IMR-90 (cell line): ENCODE data around the gene CDK18. TPM values are rescaled to one million over a fixed set of nuclear protein-coding genes. Genes with fewer than 3 reads are reported as not detected.
A peak's percentile ranks its signal among the peaks of the same experiment; 100 is the strongest.

Source experiments
- ATAC-seq: fragments of 200-7000 bp; cut with Tn5 transposase; 2 replicates; pipeline ENCODE4 v1.9.1; 2020; ENCODE audit warnings: low read depth, mild to moderate bottlenecking, moderate library complexity
- BruUV-seq: library from RNA; stranded (reverse); fragments of 400-500 nt; replicated peaks from 2 replicates; lab custom pipeline; 2021; lab: Mats Ljungman, UMichigan
- CTCF ChIA-PET: fragments of 300-600 bp; formaldehyde crosslinking; extraction: SDS; loops from one replicate; lab custom pipeline; 2021; ENCODE audit warnings: antibody characterized with exemption; lab: Yijun Ruan, JAX
- POLR2A ChIA-PET: fragments of 300-600 bp; sonication (Branson Sonifier 250); formaldehyde crosslinking; loops from one replicate; lab custom pipeline; 2022; ENCODE audit warnings: antibody characterized with exemption; ENCODE audit not compliant: unreplicated experiment; lab: Charles Lee
- DNase-seq: peaks from one replicate; pipeline ENCODE4 v3.0.0; 2013
- H2AFZ ChIP-seq: replicated peaks from 2 replicates; pipeline ENCODE3; 2013; ENCODE audit warnings: low read length, mild to moderate bottlenecking; ENCODE audit not compliant: poor library complexity
- H2AK5ac ChIP-seq: 2 replicates; pipeline ENCODE4 v1.6.1; 2013; ENCODE audit warnings: low read depth, low read length, inconsistent platforms
- H2AK9ac ChIP-seq: replicated peaks from 2 replicates; pipeline ENCODE3; 2013; ENCODE audit warnings: mild to moderate bottlenecking, low read depth, low read length, moderate library complexity; ENCODE audit not compliant: poor library complexity
- H2BK120ac ChIP-seq: 2 replicates; pipeline ENCODE4 v1.6.1; 2013; ENCODE audit warnings: low read depth, low read length, inconsistent platforms
- H2BK15ac ChIP-seq: 3 replicates; pipeline ENCODE4 v1.6.1; 2013; ENCODE audit warnings: low read depth, low read length, inconsistent platforms
- H2BK20ac ChIP-seq: 2 replicates; pipeline ENCODE4 v1.6.1; 2013; ENCODE audit warnings: low read depth, mild to moderate bottlenecking, inconsistent platforms, low read length, moderate library complexity
- H2BK5ac ChIP-seq: 2 replicates; pipeline ENCODE4 v1.6.1; 2013; ENCODE audit warnings: mild to moderate bottlenecking, low read depth, low read length, inconsistent platforms; ENCODE audit not compliant: poor library complexity, severe bottlenecking
- H3K14ac ChIP-seq: replicated peaks from 2 replicates; pipeline ENCODE4 v1.6.1; 2013; ENCODE audit warnings: low read depth, low read length, inconsistent platforms
- H3K18ac ChIP-seq: 2 replicates; pipeline ENCODE4 v1.6.1; 2013; ENCODE audit warnings: low read depth, low read length, control low read depth
- H3K23ac ChIP-seq: 2 replicates; pipeline ENCODE4 v1.6.1; 2013; ENCODE audit warnings: low read depth, low read length, inconsistent platforms
- H3K27ac ChIP-seq: 2 replicates; pipeline ENCODE4 v1.5.1; 2013; ENCODE audit warnings: mild to moderate bottlenecking, control low read depth, low read length; ENCODE audit not compliant: insufficient read depth
- H3K27me3 ChIP-seq: 2 replicates; pipeline ENCODE4 v1.6.1; 2013; ENCODE audit warnings: low read length; ENCODE audit not compliant: control insufficient read depth, insufficient read depth
- H3K36me3 ChIP-seq: 2 replicates; pipeline ENCODE4 v1.6.1; 2013; ENCODE audit warnings: low read length, mixed read lengths; ENCODE audit not compliant: control insufficient read depth, insufficient read depth
- H3K4ac ChIP-seq: 2 replicates; pipeline ENCODE4 v1.6.1; 2013; ENCODE audit warnings: low read depth, low read length, inconsistent platforms
- H3K4me1 ChIP-seq: 2 replicates; pipeline ENCODE4 v1.6.1; 2013; ENCODE audit warnings: low read length, mixed read lengths; ENCODE audit not compliant: control insufficient read depth, insufficient read depth
- H3K4me2 ChIP-seq: 2 replicates; pipeline ENCODE4 v1.6.1; 2013; ENCODE audit warnings: low read depth, mild to moderate bottlenecking, control low read depth, low read length, moderate library complexity
- H3K4me3 ChIP-seq: 2 replicates; pipeline ENCODE4 v1.5.1; 2013; ENCODE audit warnings: low read depth, mild to moderate bottlenecking, control low read depth, low read length, moderate library complexity; ENCODE audit not compliant: insufficient read depth
- H3K56ac ChIP-seq: 2 replicates; pipeline ENCODE4 v1.6.1; 2013; ENCODE audit warnings: low read length, inconsistent platforms; ENCODE audit not compliant: insufficient read depth; ENCODE audit errors: extremely low read depth
- H3K79me1 ChIP-seq, 2 experiments: 2 replicates each; pipeline ENCODE4 v1.6.1; 2013; ENCODE audit warnings: low read length in 2 of 2, inconsistent platforms in 1 of 2, low read depth in 1 of 2
- H3K9ac ChIP-seq: 2 replicates; pipeline ENCODE4 v1.6.1; 2013; ENCODE audit warnings: low read depth, low read length, control low read depth
- H3K9me1 ChIP-seq: 2 replicates; pipeline ENCODE4 v1.6.1; 2013; ENCODE audit warnings: low read length, inconsistent platforms; ENCODE audit not compliant: insufficient read depth
- H3K9me3 ChIP-seq: 2 replicates; pipeline ENCODE4 v1.6.1; 2013; ENCODE audit warnings: low read length; ENCODE audit not compliant: control insufficient read depth, insufficient read depth
- H4K20me1 ChIP-seq: 2 replicates; pipeline ENCODE4 v1.6.1; 2013; ENCODE audit warnings: low read length, inconsistent platforms; ENCODE audit not compliant: insufficient read depth
- H4K5ac ChIP-seq: 2 replicates; pipeline ENCODE4 v1.6.1; 2013; ENCODE audit warnings: mild to moderate bottlenecking, low read depth, low read length, control low read depth
- H4K8ac ChIP-seq, 2 experiments: 2 replicates each; pipeline ENCODE4 v1.6.1; 2013; ENCODE audit warnings: low read depth in 2 of 2, low read length in 2 of 2, control low read depth in 1 of 2, inconsistent platforms in 1 of 2
- H4K91ac ChIP-seq: 2 replicates; pipeline ENCODE4 v1.6.1; 2013; ENCODE audit warnings: low read depth, low read length, inconsistent platforms; ENCODE audit not compliant: insufficient read depth
- CHD1 ChIP-seq: IDR thresholded peaks from 2 replicates; pipeline ENCODE4 v1.6.1; 2012; ENCODE audit warnings: low read depth, low read length, improper control_type of control experiment
- CTCF ChIP-seq: conservative IDR thresholded peaks from 2 replicates; pipeline ENCODE4 v1.5.1; 2012; ENCODE audit warnings: mild to moderate bottlenecking, low read depth, low read length, improper control_type of control experiment
- ELK1 ChIP-seq: fragments of 150-350 bp; IDR thresholded peaks from 2 replicates; pipeline ENCODE4 v1.6.1; 2016; ENCODE audit warnings: low read depth, mild to moderate bottlenecking, low read length, moderate library complexity, borderline replicate concordance
- FOS ChIP-seq: fragments of 150-350 bp; IDR thresholded peaks from 2 replicates; pipeline ENCODE4 v1.6.1; 2016; ENCODE audit warnings: low read depth, low read length
- MAZ ChIP-seq: IDR thresholded peaks from 2 replicates; pipeline ENCODE4 v1.6.1; 2012; ENCODE audit warnings: low read depth, mild to moderate bottlenecking, low read length, improper control_type of control experiment, moderate library complexity, borderline replicate concordance
- MXI1 ChIP-seq: IDR thresholded peaks from 2 replicates; pipeline ENCODE4 v1.6.1; 2012; ENCODE audit warnings: low read depth, mild to moderate bottlenecking, low read length, moderate library complexity, borderline replicate concordance
- POLR2A ChIP-seq: IDR thresholded peaks from 2 replicates; pipeline ENCODE4 v1.6.1; 2012; ENCODE audit warnings: mild to moderate bottlenecking, low read depth, low read length
- RAD21 ChIP-seq: IDR thresholded peaks from 2 replicates; pipeline ENCODE4 v1.6.1; 2012; ENCODE audit warnings: low read length, improper control_type of control experiment
- RFX5 ChIP-seq: IDR thresholded peaks from 2 replicates; pipeline ENCODE4 v1.8.0; 2012; ENCODE audit warnings: low read depth, mild to moderate bottlenecking, low read length, moderate library complexity
- USF2 ChIP-seq: fragments of 150-350 bp; IDR thresholded peaks from 2 replicates; pipeline ENCODE4 v1.6.1; 2017; ENCODE audit warnings: mild to moderate bottlenecking, antibody characterized with exemption, low read length, low read depth
- WGBS, 2 experiments: methylation state at CpG; one replicate each; pipeline versions ENCODE4 v1.1.5 to v1.1.7; 2013; ENCODE audit warnings: missing lambda C conversion rate in 2 of 2; ENCODE audit not compliant: insufficient read length in 1 of 2; ENCODE audit errors: extremely low coverage in 2 of 2; 5-methylcytosine and 5-hydroxymethylcytosine counted together
- dilution Hi-C: fragments of 300-500 bp; cut with HindIII; formaldehyde crosslinking; loops from one replicate; pipeline ENCODE4 v1.14.3; 2018; ENCODE audit warnings: low sequenced_read_pairs; ENCODE audit not compliant: unreplicated experiment
- in situ Hi-C: fragments of 300-500 bp; cut with MboI; formaldehyde crosslinking; loops from 3 replicates; pipeline ENCODE4 v1.14.3; 2019; ENCODE audit warnings: low sequenced_read_pairs, inconsistent platforms, mixed read lengths
- intact Hi-C: fragments of 100-400 bp; cut with micrococcal nuclease; formaldehyde crosslinking; loops from 2 replicates; pipeline ENCODE4 v1.10.0; 2022
- polyA plus RNA-seq, 3 experiments: library from polyadenylated mRNA; depleted of rRNA; stranded (reverse); fragments of >200 nt; gene quantifications; 2 replicates each; pipeline ENCODE4 v1.2.3, GENCODE V29; 2012; ENCODE audit warnings: low replicate concordance in 1 of 3
- total RNA-seq: library from RNA; depleted of rRNA; stranded (reverse); fragments of >200 nt; gene quantifications from 2 replicates; pipeline ENCODE4 v1.2.3, GENCODE V29; 2012

The CDK18 gene
- total and polyA plus RNA-seq, 2 of the 4 experiments (the other 2 are of a cell fraction) = 0.18 to 0.48 TPM

GRCh38 chr1:205514211-205515142 lies 10.0 kb downstream of the CDK18 start (continued):
- no peak for TF ChIP-seq USF2

- Histone ChIP-seq H3K56ac (no peak overlapping the region), H3K18ac (no peak overlapping the region), H3K4me1 (peaks cover 3% of the 10 kb centered on the region; the same call in 1 of the 2 replicates), H4K20me1 (no peaks in the 10 kb centered on the region; the same call in 1 of the 2 replicates), H3K4ac (no peak overlapping the region), H3K14ac (no peak overlapping the region), H2BK5ac (no peak overlapping the region), H3K9me3 (no peaks in the 10 kb centered on the region), H2AK9ac (peak overlapping the region; percentile 16), H2BK120ac (no peak overlapping the region), H3K27me3 (peaks cover 34% of the 10 kb centered on the region), H3K9me1 (no peaks in the 10 kb centered on the region), H2BK20ac (no peak overlapping the region), H4K5ac (no peak overlapping the region), H3K4me3 (no peak overlapping the region), H3K36me3 (no peaks in the 10 kb centered on the region), H4K91ac (no peak overlapping the region), H3K9ac (no peak overlapping the region), H2AK5ac (no peak overlapping the region), H3K23ac (no peak overlapping the region), H3K4me2 (no peak overlapping the region), H2AFZ (no peak overlapping the region), H3K79me1 (no peaks in the 10 kb centered on the region), H2BK15ac (no peak overlapping the region), H3K27ac (no peak overlapping the region), H4K8ac (no peak overlapping the region)
- CTCF ChIA-PET = interaction anchor here (0.9 kb wide), 1 partner anchor 53 kb away, joined by 4 read pairs; a partner anchor contains a TSS
- in situ Hi-C loops (no loop called here), dilution Hi-C loops (no loop called here), intact Hi-C loops (no loop called here)
- no TSS peak for BruUV-seq
- no CpG with 5 or more reads among the region's 5 CpGs for WGBS, 2 experiments
- DNase-seq = no peak
- no peak for ATAC-seq
- POLR2A ChIA-PET = no interaction called here
- no peak for TF ChIP-seq ELK1
- no peak for TF ChIP-seq MAZ
- TF ChIP-seq FOS = no peak
- TF ChIP-seq USF2 = no peak
- no peak for TF ChIP-seq CHD1
- no peak for TF ChIP-seq RAD21
- no peak for TF ChIP-seq MXI1
- no peak for TF ChIP-seq CTCF
- TF ChIP-seq RFX5 = no peak
- no peak for TF ChIP-seq POLR2A
Observed at GRCh38 chr1:205515781-205516253, 11.3 kb downstream of the CDK18 start.
